IPS-18c (cell line): ENCODE data around the gene ANAPC4.
"Not testable (repeated sequence)": the region's sequence is repeated elsewhere in the genome, so short reads cannot be mapped to it uniquely, and the experiment has no call there.

Source experiments
- H3K4me3 ChIP-seq: 2 replicates; pipeline ENCODE4 v1.7.0; 2013; ENCODE audit warnings: low read depth, mild to moderate bottlenecking, low read length, moderate library complexity; ENCODE audit not compliant: insufficient read depth
- H3K9me3 ChIP-seq: one replicate; pipeline ENCODE4 v1.6.1; 2013; ENCODE audit warnings: mild to moderate bottlenecking, low read length, moderate library complexity; ENCODE audit not compliant: control insufficient read depth, insufficient read depth

Gene ANAPC4, protein sequence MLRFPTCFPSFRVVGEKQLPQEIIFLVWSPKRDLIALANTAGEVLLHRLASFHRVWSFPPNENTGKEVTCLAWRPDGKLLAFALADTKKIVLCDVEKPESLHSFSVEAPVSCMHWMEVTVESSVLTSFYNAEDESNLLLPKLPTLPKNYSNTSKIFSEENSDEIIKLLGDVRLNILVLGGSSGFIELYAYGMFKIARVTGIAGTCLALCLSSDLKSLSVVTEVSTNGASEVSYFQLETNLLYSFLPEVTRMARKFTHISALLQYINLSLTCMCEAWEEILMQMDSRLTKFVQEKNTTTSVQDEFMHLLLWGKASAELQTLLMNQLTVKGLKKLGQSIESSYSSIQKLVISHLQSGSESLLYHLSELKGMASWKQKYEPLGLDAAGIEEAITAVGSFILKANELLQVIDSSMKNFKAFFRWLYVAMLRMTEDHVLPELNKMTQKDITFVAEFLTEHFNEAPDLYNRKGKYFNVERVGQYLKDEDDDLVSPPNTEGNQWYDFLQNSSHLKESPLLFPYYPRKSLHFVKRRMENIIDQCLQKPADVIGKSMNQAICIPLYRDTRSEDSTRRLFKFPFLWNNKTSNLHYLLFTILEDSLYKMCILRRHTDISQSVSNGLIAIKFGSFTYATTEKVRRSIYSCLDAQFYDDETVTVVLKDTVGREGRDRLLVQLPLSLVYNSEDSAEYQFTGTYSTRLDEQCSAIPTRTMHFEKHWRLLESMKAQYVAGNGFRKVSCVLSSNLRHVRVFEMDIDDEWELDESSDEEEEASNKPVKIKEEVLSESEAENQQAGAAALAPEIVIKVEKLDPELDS

DNA sequence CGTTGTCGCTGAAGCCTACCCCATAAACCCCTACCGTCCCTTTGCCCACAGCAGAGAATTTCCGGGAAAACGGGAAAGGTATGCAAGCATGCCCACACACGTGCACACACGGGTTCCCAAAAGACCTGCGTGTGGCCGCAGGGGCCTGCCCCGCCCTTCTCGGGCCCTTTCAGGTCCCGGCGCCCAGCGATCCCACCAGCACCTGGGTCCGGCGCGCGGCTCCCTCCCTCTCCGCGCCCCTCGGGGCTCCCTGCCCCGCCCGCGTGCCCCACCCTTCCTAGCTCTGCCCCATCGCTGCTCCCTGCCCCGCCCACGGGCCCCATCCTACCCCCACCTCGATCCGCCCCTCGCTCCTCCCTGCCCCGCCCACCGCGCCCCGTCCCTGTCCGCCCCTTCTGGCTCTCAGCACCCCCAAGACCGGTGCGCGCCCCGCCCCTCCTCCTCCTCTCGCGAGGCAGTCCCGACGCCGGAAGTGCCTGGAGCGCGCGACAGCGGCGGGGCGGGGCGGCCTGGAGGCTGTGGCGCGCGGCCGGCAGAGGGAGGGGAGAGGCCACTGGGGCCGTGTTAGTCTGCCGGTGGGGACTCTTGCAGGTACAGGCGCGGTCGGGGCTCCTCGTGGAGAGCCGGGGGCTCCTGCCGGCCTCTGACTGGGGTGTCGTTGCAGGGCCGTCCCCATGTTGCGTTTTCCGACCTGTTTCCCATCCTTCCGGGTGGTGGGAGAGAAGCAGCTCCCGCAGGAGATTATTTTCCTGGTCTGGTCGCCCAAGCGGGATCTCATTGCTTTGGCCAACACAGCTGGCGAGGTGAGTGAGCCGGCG, at the start of gene ANAPC4:
Gene ANAPC4, plus strand, starts transcription at position 510 of the 818 bp plus-strand sequence. Its CDS starts 165 bp downstream, at position 675.
- no peaks in the 10 kb centered on the region for H3K9me3 ChIP-seq
- peak within 1 kb of the TSS; percentile 77 for H3K4me3 ChIP-seq

- H3K4me3 ChIP-seq = not testable (repeated sequence)
Measured at GRCh38 chr4:25328463-25328862, 48.6 kb upstream of the ANAPC4 start.

DNA sequence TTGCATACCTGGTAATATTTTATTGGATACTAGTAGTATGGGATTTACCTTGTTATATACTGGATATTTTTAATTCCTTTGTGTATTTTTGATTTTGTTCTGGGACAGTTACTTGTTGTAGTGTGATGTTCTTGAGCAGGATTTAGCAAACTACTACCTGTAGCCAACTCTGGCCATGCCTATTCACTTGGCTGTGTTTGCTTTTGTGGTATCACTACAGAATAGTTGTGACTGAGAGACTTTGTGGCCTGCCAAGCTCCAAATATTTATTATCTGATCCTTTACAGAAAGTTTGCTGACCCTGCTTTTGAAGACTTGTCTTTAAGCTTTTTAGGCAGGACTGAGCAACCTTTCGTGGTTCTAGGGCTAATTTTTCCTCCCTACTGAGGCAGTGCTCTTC, 46.7 kb upstream of the ANAPC4 start:
- Histone ChIP-seq H3K4me3 (no peak overlapping the region), H3K9me3 (no peaks in the 10 kb centered on the region)

More at GRCh38 chr4:25328463-25328862, 48.6 kb upstream of the ANAPC4 start:
- not testable (repeated sequence) for H3K9me3 ChIP-seq

- Histone ChIP-seq H3K9me3 (no peaks in the 10 kb centered on the region), H3K4me3 (no peak overlapping the region)
Measured at GRCh38 chr4:25330905-25331808, 45.9 kb upstream of the ANAPC4 start.

- no peak overlapping the region for H3K4me3 ChIP-seq
Measured at GRCh38 chr4:25343671-25344070, 33.4 kb upstream of the ANAPC4 start.

DNA sequence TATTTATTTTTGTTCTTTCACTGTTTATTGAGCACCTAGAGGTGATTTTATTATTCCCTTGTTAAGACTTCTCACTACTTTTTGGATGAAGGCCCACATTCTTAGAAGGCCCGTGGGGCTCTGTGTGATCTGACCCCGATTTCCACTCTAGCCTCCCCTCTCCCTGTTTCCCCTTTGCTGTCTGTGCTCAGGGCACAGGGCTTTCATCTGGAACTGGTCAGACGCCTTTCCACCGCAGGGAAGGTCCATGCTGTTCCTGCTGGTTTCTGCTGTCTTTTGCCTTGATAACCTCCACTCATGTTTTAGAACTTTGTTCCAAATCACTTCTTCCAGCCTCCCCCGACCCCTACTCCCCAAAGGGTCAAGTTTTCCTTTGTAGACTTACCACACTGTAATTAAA, 31.3 kb upstream of the ANAPC4 start:
- H3K4me3 ChIP-seq = no peak overlapping the region
- no peaks in the 10 kb centered on the region for H3K9me3 ChIP-seq

More at GRCh38 chr4:25343671-25344070, 33.4 kb upstream of the ANAPC4 start:
- no peaks in the 10 kb centered on the region for H3K9me3 ChIP-seq

DNA sequence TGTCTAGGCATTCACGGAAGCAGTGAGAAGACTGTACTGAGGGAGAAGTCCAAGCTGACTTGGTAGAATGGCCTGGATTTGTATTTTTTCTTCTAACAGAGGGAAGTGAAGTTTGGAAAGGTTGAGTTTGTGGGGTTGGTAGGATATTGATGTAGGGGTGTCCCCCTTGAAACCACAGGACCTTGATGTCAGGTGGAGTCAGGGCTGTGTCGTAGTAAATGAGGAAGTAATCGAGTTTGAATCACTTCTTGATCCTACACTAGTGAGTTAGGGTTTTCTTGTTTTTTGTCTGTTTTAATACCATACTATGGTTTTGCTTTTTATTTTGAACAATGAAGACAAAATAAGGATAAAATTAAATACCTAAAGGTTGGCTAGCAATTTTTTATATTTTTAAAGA, 30.1 kb upstream of the ANAPC4 start:
- Histone ChIP-seq H3K4me3 (no peak overlapping the region), H3K9me3 (no peaks in the 10 kb centered on the region)

DNA sequence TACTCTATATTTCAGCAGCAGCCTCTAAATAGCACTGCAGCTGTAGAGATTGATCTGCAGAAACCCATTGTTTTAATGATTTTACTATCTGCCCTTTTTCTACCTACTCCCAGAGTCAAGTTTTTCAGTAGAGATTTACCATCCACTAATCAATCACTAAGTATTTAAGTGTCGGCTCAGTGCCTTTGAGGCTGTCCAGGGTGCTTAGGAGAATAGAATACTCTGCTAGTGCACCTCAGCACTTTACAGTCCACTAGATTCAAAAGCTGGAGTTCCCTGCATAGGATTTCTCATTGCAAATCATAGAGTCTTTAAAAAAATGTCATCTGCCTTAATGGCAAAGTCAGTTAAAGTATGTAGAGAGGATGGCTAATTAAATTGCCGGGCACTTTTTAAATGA, 29.6 kb upstream of the ANAPC4 start:
- no peak overlapping the region for H3K4me3 ChIP-seq

GRCh38 chr4:25347971-25348370, 29.1 kb upstream of the ANAPC4 start:
- Histone ChIP-seq H3K4me3 (no peak overlapping the region), H3K9me3 (no peaks in the 10 kb centered on the region)

More for the DNA sequence above, 29.6 kb upstream of the ANAPC4 start:
- no peaks in the 10 kb centered on the region for H3K9me3 ChIP-seq

- Histone ChIP-seq H3K9me3 (no peaks in the 10 kb centered on the region), H3K4me3 (no peak overlapping the region)
Measured at GRCh38 chr4:25350561-25350960, 26.5 kb upstream of the ANAPC4 start.

DNA sequence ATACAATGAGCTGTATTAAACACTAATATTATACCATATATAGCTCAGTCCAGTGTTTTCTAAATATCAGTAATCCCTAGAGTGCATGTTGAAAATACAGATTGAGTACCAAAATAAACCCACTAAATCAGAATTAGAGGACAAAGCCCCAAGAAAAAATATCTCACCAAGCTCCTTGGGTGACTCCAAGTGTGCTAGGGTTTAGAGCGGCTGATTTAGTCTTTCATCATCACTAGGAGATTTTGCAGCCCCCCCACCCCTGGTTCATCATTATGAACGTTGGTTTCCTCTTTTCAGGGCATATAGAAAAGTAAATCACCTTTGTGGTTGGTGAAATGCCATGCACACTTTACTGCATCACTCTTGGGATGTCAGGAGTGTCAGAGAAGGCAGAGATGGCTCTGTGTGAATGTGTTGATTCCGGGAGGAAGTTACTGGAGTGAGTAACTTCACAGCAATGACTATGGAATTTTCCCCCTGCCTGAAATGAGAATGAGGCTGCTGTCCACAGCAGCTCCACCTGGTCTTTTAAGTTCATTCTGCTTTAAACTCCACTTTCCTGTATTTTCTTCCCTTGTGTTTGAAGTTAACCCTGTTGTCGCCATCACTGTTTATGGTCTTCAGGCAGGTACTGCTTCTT, 25.2 kb upstream of the ANAPC4 start:
- Histone ChIP-seq H3K4me3 (no peak overlapping the region), H3K9me3 (no peaks in the 10 kb centered on the region)

GRCh38 chr4:25356068-25356467, 21.0 kb upstream of the ANAPC4 start:
- Histone ChIP-seq H3K4me3 (no peak overlapping the region), H3K9me3 (no peaks in the 10 kb centered on the region)

GRCh38 chr4:25358515-25359275, 18.4 kb upstream of the ANAPC4 start:
- Histone ChIP-seq H3K9me3 (no peaks in the 10 kb centered on the region), H3K4me3 (no peak overlapping the region)

- H3K4me3 ChIP-seq = no peak overlapping the region
- no peaks in the 10 kb centered on the region for H3K9me3 ChIP-seq
Measured at GRCh38 chr4:25361253-25361652, 15.8 kb upstream of the ANAPC4 start.

DNA sequence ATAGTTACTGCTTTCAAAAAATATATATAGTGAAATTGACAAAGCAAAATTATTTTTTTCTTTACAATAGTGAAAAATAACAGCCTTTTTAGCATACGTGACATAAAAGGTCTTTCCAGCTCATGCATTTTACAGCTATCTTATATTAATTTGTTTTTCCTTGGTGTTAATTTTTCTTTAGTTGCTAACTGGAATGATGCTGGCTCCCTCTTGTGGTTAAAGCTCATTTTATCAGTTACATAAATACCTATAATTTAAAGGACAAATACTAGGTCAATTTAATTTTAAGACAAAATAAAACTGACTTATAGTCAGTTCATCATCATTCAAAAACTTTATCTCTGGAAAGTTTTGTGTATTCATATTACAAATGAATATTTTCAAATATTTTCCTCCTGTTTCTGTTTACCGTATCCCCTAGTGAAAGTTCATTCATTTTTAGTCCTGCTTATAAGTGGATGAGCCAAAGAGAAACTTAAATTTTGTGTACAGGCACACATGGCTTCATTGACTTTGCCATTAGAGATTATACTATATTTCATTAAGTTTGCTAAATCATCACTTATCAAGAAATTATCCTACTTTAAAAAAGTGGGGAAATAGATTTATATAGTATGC, 9.9 kb upstream of the ANAPC4 start:
- no peaks in the 10 kb centered on the region for H3K9me3 ChIP-seq
- H3K4me3 ChIP-seq = no peak overlapping the region
